A673 (cell line): ENCODE data around the gene FTCD. TPM values are rescaled to one million over a fixed set of nuclear protein-coding genes. Genes with fewer than 3 reads are reported as not detected.

Source experiments
- BruUV-seq: library from RNA; stranded (reverse); fragments of 400-500 nt; replicated peaks from 2 replicates; lab custom pipeline; 2021; lab: Mats Ljungman, UMichigan
- CTCF ChIA-PET: fragments of 300-600 bp; sonication (Branson Sonifier 250); formaldehyde crosslinking; loops from one replicate; lab custom pipeline; 2022; ENCODE audit warnings: antibody characterized with exemption; lab: Charles Lee
- POLR2A ChIA-PET: fragments of 300-600 bp; sonication (Branson Sonifier 250); formaldehyde crosslinking; loops from one replicate; lab custom pipeline; 2022; ENCODE audit warnings: antibody characterized with exemption; ENCODE audit not compliant: low non-redundant PET; lab: Charles Lee
- DNase-seq: peaks from one replicate; pipeline ENCODE4 v3.0.0-alpha.2; 2015; ENCODE audit warnings: low spot score
- H3K27ac ChIP-seq: fragments of 200-600 bp; sonication (generic); 2 replicates; pipeline ENCODE4 v1.5.1; 2016; ENCODE audit warnings: mixed run types, low read depth, mild to moderate bottlenecking, mixed read lengths, antibody characterized with exemption, low read length; ENCODE audit not compliant: poor library complexity, severe bottlenecking
- H3K27me3 ChIP-seq: fragments of 200-600 bp; sonication (generic); replicated peaks from 2 replicates; pipeline ENCODE4 v1.6.1; 2017; ENCODE audit warnings: mixed run types, low read depth, mild to moderate bottlenecking, mixed read lengths, antibody characterized with exemption, low read length; ENCODE audit not compliant: insufficient read depth, poor library complexity
- H3K36me3 ChIP-seq: fragments of 200-600 bp; sonication (generic); 2 replicates; pipeline ENCODE4 v1.6.1; 2016; ENCODE audit warnings: mixed run types, mild to moderate bottlenecking, mixed read lengths, antibody characterized with exemption, low read length; ENCODE audit not compliant: insufficient read depth, poor library complexity, severe bottlenecking
- H3K4me1 ChIP-seq: fragments of 200-600 bp; sonication (generic); 2 replicates; pipeline ENCODE4 v1.6.1; 2017; ENCODE audit warnings: mixed run types, mild to moderate bottlenecking, mixed read lengths, antibody characterized with exemption, low read length; ENCODE audit not compliant: insufficient read depth, poor library complexity, severe bottlenecking
- H3K4me3 ChIP-seq: fragments of 200-600 bp; sonication (generic); 2 replicates; pipeline ENCODE4 v1.5.1; 2016; ENCODE audit warnings: low read depth, mixed run types, mild to moderate bottlenecking, mixed read lengths, low read length; ENCODE audit not compliant: poor library complexity, severe bottlenecking
- H3K9me3 ChIP-seq: fragments of 200-600 bp; sonication (generic); 2 replicates; pipeline ENCODE4 v1.6.1; 2016; ENCODE audit warnings: mixed run types, low read depth, mild to moderate bottlenecking, mixed read lengths, antibody characterized with exemption, low read length; ENCODE audit not compliant: poor library complexity, severe bottlenecking
- EZH2 ChIP-seq: fragments of 200-600 bp; sonication (generic); IDR thresholded peaks from 2 replicates; pipeline ENCODE4 v1.6.1; 2017; ENCODE audit warnings: borderline replicate concordance, low read depth, mild to moderate bottlenecking, mixed read lengths, antibody characterized with exemption, low read length; ENCODE audit not compliant: poor library complexity, severe bottlenecking
- intact Hi-C: fragments of 100-400 bp; cut with micrococcal nuclease; formaldehyde crosslinking; loops from one replicate; pipeline ENCODE4 v1.10.0; 2022; ENCODE audit not compliant: unreplicated experiment
- total RNA-seq: library from RNA; stranded (reverse); gene quantifications from 2 replicates; pipeline ENCODE4 v1.2.3, GENCODE V29; 2021
- TF ChIP-seq, protein P1 (sequence below): fragments of 300-800, 200-600 bp; sonication (generic); conservative IDR thresholded peaks from 2 replicates; pipeline ENCODE4 v1.5.1; 2017; ENCODE audit warnings: low read depth, mild to moderate bottlenecking, antibody characterized with exemption, low read length, moderate library complexity, mixed read lengths

Gene FTCD
- total RNA-seq, 1 experiment from 2014 or later = 5.4 TPM

- intact Hi-C loops = no loop called here
- DNase-seq = no peak
- POLR2A ChIA-PET = no interaction called here
- Histone ChIP-seq H3K27ac (no peak overlapping the region), H3K27me3 (no peaks in the 10 kb centered on the region), H3K4me3 (no peak overlapping the region), H3K36me3 (no peaks in the 10 kb centered on the region), H3K4me1 (no peaks in the 10 kb centered on the region), H3K9me3 (no peaks in the 10 kb centered on the region)
- TF ChIP-seq, protein P1, sequence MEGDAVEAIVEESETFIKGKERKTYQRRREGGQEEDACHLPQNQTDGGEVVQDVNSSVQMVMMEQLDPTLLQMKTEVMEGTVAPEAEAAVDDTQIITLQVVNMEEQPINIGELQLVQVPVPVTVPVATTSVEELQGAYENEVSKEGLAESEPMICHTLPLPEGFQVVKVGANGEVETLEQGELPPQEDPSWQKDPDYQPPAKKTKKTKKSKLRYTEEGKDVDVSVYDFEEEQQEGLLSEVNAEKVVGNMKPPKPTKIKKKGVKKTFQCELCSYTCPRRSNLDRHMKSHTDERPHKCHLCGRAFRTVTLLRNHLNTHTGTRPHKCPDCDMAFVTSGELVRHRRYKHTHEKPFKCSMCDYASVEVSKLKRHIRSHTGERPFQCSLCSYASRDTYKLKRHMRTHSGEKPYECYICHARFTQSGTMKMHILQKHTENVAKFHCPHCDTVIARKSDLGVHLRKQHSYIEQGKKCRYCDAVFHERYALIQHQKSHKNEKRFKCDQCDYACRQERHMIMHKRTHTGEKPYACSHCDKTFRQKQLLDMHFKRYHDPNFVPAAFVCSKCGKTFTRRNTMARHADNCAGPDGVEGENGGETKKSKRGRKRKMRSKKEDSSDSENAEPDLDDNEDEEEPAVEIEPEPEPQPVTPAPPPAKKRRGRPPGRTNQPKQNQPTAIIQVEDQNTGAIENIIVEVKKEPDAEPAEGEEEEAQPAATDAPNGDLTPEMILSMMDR = no peak
- no peak for TF ChIP-seq EZH2
- BruUV-seq = no TSS peak
- CTCF ChIA-PET = no interaction called here
Observed at GRCh38 chr21:46114963-46115362, 40.4 kb downstream of the FTCD start.

DNA sequence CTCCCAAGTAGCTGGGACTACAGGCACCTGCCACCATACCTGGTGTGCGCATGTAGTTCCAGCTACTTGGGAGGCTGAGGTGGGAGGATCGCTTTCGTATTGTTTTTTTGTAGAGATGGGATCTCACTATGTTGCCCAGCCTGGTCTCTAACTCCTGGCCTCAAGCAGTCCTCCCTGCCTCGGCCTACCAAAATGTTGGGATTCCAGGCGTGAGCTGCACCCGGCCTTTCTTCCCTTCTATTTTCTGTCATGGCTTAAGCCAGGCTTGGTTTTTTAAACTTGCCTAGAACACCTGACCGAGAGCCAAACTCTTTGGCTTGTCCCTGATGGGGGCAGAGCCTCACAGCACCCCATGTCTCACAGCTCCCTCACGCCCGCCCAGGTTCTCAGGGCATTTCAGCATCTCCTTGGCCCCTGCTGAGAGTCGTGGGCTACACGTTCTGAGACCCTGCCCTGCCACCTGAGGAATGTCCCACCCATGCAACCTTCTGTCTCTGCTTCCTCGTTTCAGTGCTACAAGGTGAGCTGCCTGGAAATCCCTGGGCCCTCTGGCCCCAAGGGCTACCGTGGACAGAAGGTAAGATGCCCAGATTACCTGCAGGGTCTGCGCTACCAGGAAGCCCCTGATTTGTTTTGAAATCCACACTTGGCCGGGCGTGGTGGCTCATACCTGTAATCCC is 41.7 kb downstream of the FTCD start:
- no peaks in the 10 kb centered on the region for H3K36me3 ChIP-seq
- H3K27me3 ChIP-seq = no peaks in the 10 kb centered on the region
- intact Hi-C loops = no loop called here
- DNase-seq = no peak
- H3K9me3 ChIP-seq = peaks cover 1% of the 10 kb centered on the region
- ChIA-PET CTCF (no interaction called here), POLR2A (no interaction called here)
- H3K27ac ChIP-seq = no peak overlapping the region
- no TSS peak for BruUV-seq
- TF ChIP-seq, protein P1 = no peak
- TF ChIP-seq EZH2 = no peak
- H3K4me1 ChIP-seq = no peaks in the 10 kb centered on the region
- no peak overlapping the region for H3K4me3 ChIP-seq

GRCh38 chr21:46112725-46113215 is 42.6 kb downstream of the FTCD start:
- DNase-seq = no peak
- H3K9me3 ChIP-seq = peaks cover 9% of the 10 kb centered on the region
- intact Hi-C loops = no loop called here
- H3K27me3 ChIP-seq = no peaks in the 10 kb centered on the region
- no peak overlapping the region for H3K4me3 ChIP-seq
- ChIA-PET CTCF (no interaction called here), POLR2A (no interaction called here)
- H3K4me1 ChIP-seq = no peaks in the 10 kb centered on the region
- H3K27ac ChIP-seq = no peak overlapping the region
- BruUV-seq = no TSS peak
- H3K36me3 ChIP-seq = no peaks in the 10 kb centered on the region
- TF ChIP-seq, protein P1 = no peak
- TF ChIP-seq EZH2 = no peak
